GM21447 (cell line): ENCODE measurements around the gene PMP22.

Source experiments
- ATAC-seq: cut with Tn5 transposase; IDR thresholded peaks from one replicate; pipeline ENCODE4 v1.9.1; 2021; ENCODE audit not compliant: unreplicated experiment

The PMP22 gene

DNA sequence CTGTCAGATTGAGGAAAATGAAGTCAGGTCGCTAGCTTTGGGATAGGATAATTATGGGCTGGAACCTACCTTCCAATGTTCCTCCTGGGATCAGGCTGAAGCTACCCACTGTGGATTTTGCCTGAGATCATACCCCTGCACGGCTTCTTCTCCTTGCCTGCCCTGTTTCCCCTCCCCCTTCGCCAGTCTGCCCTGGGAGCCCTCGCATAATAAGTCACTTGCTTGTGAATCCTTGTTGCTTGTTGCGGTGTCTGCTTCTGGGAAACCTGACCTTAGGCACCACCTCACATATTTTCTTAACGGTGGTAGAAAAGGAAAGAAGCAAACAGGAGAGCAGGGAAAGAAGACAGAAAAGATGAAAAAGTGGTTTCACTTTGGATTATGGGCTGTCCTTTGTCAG lies 13.3 kb upstream of the PMP22 start:
- ATAC-seq = no peak

DNA sequence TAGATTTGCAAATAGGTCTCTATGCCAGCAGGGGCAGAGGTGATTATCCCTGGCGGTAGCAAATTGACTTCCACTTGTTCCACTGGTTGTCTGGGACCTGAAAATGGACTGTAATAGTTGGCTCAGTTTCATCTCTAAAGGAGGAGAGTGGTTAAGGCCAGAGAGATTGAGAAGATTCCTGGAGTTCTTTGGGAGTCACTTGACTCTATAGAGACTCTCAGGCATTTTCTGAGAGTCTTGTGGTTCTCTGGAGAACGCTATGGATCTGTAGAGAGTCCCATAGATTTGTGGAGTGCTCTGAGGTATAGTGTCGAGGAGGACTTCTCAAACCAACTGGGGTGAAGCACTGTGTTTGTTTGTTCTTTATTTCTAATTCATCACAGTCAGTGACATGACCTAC lies 8.9 kb upstream of the PMP22 start:
- ATAC-seq = no peak

DNA sequence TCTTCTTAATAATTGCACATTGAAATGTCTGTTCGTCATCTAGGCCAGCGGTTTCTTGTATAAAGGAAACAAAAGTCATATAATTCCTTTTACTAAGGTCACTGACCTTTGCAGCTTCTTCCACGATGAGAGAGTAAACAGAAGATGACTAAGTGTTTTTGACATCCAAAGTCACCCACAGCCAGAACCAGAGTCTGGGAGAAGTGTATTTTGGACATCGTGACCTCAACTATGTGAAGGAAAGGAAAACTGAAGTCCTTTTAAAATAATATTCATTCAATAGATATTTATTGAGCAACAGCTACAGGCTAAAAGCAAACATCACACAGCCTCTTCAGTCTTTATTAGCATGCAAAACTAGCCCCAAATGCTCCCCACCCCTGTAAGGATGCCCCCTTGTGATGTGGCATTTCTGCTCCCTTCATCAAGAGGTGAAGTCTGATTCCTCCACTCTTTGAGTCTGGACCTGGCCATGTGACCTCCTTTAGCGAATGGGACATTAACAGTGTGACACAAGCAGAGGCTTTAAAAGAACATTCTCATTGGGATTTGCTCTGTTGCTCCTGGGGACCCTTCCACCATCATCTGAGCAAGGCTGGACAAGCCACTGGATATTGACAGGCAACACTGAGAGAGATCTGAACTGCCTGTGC lies 8.1 kb upstream of the PMP22 start:
- no peak for ATAC-seq

DNA sequence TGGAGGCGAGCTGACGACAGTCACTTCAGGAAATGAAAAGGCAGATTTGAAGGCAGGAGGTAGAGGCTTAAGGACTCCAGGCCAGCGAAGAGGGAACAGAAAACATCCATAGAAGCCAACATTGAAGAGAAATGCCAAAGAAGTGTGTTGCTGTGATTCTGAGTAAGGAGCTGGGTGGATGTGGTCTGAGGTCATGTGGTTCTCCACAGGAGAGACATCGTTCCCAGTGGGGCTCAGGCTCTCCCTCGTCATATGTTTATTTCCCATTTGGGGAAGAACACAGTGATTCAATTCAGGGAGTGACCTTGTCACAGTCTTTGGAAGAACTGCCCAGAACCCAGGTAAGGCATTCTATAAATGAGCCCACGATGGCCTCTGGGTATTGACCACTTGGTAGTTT lies 6.6 kb upstream of the PMP22 start:
- no peak for ATAC-seq

DNA sequence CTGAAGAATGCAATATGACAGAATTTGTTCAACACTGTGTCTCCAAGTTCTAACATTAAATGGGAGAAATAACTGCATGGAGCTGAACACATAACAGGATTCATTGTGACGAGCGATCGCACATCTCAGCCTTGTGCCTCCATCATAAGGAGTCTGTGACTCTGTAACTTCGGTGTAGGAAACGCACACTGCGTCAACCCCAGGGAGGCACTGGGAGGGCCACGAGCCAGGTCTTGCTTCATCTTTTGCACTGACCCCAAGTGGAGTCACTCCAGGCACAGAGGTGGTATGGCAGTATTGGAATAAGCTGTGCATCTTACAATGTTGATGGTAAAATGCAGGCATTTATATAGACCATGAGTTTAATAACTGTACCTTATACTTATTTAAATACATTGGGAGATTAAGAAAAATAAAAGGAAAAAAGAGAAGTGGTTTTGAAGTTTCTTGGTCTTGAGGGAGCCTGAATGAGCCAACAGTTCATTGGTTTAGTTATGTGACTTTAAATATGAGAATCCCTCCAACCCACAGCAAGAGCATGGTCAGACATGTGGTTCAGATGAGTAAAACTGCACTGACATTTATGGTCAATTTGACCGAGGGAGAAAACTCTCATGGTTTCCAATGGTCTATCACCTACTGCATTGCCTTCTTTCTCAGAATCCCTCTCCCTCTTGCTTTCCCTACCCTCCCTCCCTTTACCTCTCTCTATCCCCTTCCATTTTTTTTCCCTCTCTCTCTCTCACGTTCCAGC lies 5.7 kb upstream of the PMP22 start:
- no peak for ATAC-seq

DNA sequence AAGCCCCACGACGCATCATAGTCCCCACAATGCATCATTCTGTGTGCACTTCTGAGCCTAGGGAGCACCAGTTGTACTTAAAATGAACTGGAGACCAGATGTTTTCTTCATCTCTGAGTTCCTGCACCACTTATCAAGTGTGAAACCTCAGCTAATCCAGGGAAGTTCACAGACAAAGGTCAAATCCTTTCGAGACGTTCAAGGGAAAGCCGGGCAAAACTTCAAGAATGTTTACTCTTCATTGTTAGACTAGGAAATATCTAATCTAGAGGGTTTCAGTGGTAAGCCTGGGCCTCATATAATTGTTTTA lies 4.6 kb upstream of the PMP22 start:
- ATAC-seq = no peak

DNA sequence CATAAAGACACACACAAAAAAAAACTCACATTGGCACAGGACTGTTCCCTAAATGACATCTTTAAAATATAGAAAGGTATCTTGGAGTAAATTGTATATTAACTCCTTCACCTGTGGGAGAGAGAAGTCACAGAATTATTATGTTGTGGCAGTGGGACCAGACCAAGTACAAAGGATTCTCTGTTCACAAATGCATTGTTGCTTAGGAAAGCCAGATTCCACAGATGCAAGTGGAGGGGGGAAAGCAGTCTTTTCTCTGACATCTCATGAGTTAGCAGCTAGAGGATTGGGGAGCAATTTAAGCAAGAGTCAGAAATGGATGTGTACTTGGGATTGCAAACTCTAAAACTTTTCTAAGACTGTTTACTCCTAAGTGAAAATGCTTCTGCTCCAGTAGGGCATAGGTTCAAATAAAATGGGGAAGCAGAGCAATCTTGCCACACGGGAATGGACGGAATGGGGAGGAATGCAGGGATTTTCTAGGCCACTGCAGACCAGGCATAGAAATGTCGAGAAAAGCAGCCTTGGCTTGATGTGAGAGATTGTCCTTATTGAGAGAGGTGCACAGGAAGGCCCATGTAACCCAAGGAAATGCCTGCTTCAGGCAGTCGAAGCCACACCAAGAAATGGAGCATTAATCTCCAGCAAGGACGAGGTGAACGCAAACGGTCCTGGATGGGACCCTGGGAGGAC lies 4.1 kb upstream of the PMP22 start:
- ATAC-seq = no peak

DNA sequence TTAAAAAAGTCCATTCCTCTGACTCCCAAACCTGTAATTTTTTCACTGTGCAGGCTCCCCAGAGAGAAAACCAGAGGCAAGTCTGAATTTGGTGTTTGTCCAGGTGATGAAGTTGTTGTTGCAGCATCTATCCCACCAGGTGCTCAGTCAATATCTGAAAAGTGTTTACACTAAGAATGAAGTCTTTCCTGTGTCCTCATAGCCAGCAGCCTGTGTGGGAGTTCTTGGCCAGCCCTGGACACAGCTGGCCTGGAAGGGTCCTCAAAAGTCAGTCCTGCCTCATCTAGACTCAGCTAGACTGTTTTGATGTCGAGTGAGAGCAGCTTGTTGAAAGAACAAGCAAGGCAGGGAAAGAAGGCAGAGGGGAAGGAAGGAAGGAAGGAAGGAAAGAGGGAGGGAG lies 3.3 kb upstream of the PMP22 start:
- ATAC-seq = no peak

DNA sequence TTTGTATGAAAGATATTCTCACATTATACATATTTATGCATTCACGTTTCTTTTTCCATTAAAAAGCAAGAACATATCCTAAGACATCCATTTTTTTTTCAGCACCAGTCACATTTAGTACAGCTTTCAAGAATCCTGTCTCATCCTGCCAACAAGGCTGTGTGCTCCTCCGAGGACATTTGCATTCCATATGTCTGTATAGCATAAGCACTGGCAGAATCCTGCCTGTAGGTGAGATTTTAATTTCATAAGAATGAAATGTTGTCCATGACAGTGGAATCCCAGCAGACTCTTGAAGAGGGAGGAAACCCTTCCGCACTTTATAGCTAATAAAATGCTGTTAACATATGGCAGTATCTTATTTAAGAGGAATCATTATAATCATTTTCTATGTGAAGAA lies 2.9 kb upstream of the PMP22 start:
- ATAC-seq = no peak

DNA sequence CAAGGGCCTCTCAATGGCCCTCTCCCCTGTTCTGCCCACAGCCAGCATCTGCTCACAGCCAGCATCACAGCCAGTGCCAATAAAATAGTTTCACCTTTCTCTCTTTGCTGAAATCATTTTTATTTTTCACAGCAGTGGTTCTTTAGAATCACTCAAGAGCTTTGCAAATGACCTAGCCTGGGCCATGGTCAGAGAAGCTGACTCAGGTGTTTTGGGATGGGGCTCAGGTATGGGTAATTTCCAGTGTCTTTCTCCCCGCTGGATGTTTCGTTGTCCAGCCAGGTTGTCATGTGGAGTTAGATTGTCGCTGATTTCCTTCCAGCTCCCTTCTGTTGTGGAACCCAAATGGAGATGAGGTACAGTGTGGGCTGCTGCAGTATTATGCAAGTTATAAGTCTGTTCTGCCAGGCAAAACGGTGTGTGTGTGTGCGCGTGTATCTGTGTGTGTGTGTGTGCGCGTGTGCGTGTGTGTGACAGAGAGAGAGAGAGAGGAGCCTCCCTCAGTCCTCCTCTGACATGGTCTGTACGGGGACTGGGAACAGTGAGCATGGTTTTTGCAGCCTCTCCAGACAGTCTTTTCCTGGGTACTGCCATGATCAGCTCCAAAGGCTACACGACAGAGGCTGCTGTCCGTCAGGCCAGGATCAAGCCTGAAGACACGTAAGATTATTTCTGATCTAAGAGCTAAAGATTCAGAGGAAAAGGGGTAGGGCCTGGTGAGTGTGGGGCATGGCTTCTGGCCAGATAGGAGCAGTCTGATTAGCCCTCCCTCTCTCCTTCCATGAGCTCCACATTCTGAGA lies 1.4 kb upstream of the PMP22 start:
- ATAC-seq = no peak

DNA sequence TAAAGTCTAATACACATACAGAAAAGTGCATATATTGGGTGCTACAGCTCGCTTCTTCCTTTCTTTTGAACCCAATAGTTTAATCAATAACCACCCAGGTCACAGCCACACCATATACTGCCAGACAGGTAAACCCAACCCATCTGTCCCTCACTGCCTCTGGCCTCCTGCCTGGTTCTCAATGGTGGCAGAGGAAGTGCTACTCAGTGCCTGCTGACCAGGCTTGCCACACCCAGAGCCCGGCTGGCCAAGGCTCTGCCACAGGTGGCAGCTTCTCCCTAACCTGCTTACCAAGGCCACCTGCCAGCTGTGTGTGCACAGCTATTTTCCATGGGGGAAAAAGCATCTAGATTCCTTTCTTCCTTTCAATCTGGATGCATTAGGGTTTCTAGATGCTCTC lies 584 bp downstream of the PMP22 start:
- ATAC-seq = no peak

DNA sequence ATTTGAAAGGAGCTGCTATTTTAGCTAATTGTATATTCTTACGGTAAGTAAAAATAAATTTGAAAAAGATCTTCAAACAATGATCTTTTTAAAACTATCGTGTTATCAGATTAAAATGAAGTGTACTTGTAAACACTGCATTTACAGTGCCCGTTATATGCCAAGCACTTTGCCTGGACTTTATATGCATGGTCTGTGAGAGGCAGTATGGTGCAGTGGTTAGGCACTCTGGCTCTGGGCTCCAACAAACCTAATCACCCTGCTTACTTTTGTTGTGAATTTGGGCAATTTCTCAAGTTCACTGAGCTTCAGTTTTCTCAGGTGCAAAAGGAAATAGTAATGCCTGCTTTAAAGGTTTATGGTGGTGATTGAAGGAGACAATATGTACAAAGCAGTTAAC lies 1.4 kb downstream of the PMP22 start:
- no peak for ATAC-seq

DNA sequence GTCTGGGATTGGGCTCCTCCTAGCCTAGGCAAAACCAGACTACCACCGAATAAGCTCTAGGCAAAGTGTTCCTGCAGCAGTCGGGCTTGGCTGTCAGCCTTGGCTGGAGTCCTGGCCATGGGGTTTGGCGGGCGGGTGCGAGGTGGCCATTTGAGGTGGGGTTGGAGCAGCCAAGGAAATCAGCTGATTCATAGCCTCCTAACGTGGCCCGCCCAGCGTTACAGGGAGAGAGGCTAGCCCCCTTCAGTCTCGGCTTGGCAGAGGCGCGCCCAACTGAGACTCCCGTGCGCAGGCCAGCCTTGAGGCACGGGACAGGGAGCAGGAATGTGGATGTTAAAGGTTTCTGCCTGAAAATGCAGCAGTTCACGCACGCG lies 1.9 kb downstream of the PMP22 start:
- no peak for ATAC-seq

DNA sequence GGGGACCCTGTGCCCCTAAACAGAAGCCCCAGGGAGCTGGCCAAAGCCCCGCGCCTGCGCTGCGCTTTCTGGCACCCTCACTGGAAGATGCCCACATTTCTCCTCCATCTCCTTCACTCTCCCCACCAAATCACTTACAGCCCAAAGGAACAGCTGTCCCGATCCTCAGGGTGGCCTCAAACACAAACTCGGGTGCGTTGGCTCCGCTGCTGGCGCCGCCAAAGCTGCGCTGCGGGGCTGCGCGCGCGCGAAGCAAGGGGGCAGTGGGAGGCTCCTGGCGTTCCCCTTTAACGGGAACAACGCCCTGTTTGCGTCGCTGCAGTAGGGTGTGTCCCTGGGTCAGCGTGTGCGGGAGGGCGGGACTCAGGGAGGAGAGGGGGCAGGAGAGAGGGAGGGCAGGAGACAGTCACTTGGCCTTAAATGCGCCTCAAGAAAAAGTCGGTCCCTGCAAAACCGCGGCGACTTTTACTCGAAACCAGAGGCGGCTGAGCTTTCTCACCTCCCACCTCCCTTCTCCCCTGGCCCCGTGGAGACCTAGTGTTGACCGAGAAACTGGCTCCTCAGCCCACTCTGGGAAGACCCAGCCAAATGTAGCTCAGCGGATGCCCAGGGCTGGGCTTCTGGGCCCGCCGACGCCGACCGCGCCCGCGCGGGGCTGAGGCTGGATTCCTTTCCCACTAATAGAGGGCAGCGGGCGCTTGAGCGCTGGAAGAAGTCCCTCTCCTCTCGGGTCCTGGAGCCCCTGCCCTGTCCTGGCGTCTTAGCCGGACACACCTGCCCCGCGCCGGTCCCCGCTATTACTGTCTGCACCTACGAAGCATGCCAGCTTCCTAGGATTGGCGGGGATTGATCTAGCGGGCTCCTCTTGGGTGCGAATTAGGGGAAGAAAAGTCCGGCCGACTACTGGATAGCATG lies 2.6 kb downstream of the PMP22 start:
- no peak for ATAC-seq

DNA sequence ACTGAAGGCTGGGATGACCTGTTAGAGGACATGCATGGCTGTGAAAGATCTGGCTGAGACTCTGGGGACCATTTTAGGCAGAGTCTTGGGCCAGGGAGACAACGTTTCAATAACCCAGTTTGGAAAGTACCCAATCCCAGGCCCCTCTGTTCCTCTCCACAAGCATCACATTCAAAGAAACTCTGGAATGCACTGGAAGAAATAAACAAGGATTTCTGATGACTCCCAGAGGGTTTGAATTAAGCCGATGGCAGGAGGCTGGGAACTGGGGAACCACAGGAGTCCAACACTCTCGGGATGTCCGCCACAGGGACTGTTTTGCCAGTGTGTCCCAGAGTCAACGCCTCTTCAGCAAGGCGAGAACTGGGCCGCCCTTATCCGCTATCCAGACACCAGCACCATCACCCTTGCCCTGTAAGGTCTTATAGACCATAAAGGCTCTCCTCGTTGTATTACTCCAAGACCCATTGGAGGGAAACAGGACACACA lies 3.3 kb downstream of the PMP22 start:
- no peak for ATAC-seq

DNA sequence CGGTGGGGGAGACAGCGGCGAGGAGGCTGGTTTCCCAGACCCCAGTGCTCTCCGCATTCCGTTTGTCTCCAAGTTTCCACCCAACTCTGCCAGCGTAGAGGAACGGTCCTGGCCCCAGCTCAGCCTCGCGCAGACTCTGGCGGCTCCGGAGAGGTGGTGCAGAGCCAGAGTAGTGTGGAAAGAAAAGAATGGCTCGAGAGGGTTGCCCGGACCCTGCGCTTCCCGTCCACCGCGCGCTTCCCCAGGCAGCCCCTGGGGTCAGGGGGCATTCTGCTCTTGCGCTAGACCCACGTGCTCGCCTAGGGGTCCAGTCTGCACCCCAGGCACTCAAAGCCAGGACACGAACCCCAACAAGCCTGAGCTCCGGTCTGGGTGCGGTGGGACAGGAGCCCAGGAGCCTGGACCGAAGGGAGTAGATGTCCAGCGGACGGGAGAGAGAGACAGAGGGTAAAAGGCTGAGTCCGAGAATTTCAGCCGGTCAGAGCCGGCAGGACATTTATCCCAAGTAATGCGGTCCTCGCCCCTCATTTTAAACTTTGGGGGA lies 3.8 kb downstream of the PMP22 start:
- no peak for ATAC-seq

DNA sequence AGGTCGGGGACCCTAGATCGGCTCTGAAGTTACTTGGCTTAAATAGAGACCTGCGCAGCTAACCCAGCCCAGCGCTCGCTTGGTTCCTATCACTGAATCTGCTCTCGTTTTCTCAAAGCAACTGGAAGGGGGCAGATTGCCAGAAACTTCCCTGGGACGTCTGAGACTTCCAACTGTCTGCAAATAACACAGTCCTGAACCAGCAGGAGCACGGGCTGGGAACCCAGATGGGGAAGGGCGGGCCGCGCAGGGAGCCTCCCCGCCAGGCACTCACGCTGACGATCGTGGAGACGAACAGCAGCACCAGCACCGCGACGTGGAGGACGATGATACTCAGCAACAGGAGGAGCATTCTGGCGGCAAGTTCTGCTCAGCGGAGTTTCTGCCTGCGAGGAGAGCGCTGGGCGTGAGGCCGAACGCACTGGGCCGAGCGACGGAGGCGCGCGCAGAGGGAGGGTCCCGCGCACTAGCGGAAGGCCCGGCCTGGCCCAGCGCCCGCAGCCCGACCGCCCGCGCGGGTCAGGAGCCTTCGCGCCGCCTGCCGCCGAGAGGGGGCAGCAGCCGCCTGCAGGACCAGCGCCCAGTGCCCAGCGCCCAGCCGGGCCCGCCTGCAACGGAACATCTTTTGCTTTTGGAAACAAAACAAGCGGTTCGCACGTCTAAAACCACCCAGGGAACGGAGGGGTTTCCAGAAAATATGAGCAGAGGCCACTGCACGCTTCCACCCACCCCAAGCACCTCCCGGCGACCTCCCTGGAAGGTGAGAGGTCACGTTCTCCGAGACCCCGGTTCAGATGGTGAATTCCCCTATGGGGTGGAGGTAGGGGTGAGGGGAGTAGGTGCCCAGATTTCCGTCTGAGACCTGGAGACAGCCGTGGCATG lies 4.5 kb downstream of the PMP22 start:
- ATAC-seq = no peak

DNA sequence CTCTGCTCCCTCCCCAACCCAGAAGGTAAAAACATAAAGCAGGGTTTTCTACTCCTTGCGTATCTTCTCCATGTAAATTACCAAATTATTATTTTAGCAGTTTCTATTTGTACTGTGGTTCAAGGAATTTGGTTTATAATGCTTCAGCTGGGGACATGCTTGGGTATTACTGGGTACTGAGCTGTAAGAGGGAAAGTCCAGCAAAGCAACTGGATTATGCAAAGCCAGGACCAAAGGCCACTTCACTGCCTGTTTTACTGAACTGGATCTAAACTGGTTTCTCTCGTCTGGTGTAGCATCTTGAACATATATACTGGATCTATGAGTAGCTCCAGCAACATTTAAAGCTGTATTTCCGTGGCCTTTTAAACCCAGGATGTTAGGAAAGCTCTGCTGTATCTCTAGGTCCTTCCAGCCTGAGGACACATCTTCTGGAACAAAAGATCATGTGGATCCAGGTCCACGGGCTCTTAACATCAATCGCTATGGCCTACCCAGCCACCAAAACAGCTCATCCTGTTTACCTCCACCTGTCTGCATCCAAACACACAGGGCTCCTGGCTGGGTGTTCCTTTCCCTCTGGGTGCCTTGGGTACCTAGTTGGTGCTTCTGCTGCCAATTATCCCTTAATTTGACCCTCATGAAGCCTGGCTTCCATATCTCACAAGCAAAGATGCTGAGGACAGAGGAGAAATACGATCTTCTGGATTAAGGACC lies 7.2 kb downstream of the PMP22 start:
- ATAC-seq = no peak
